ENCODE measurements around the gene PNMT.

DNA sequence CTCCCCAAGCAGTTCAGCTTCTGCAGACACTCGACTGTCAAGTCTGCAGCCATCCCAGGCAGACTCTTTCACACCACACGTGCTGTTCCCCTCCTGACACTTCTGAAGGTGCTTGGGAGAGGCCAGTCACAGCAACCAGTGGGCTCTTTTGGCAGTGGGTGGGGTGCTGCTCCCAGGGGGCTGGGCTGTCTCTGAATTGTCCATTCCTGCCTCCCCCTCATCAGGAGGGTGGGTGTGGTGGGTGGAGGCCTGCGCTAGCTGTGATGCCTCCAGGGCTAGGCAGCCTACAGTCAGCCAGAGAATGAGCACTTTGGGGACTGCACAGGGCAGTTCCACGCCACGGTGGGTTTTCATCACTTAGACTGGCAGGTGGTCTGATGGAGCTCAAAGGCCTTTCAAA is 21.0 kb upstream of the PNMT start:
- TF ChIP-seq, protein P1, sequence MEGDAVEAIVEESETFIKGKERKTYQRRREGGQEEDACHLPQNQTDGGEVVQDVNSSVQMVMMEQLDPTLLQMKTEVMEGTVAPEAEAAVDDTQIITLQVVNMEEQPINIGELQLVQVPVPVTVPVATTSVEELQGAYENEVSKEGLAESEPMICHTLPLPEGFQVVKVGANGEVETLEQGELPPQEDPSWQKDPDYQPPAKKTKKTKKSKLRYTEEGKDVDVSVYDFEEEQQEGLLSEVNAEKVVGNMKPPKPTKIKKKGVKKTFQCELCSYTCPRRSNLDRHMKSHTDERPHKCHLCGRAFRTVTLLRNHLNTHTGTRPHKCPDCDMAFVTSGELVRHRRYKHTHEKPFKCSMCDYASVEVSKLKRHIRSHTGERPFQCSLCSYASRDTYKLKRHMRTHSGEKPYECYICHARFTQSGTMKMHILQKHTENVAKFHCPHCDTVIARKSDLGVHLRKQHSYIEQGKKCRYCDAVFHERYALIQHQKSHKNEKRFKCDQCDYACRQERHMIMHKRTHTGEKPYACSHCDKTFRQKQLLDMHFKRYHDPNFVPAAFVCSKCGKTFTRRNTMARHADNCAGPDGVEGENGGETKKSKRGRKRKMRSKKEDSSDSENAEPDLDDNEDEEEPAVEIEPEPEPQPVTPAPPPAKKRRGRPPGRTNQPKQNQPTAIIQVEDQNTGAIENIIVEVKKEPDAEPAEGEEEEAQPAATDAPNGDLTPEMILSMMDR (IDR thresholded peaks at IDR 0.05) = no peak
- no peak for TF ChIP-seq POLR2A (IDR thresholded peaks at IDR 0.05)
